NCI-H2029 treated with DMSO at 0.1 percent for 48 hours (cell line): ENCODE data around the gene FNIP2.
"Not testable (repeated sequence)": the region's sequence is repeated elsewhere in the genome, so short reads cannot be mapped to it uniquely, and the experiment has no call there.

Experiments
- DNase-seq: peaks from one replicate; lab custom pipeline; 2025; lab: John Stamatoyannopoulos, UW

Gene FNIP2

DNA sequence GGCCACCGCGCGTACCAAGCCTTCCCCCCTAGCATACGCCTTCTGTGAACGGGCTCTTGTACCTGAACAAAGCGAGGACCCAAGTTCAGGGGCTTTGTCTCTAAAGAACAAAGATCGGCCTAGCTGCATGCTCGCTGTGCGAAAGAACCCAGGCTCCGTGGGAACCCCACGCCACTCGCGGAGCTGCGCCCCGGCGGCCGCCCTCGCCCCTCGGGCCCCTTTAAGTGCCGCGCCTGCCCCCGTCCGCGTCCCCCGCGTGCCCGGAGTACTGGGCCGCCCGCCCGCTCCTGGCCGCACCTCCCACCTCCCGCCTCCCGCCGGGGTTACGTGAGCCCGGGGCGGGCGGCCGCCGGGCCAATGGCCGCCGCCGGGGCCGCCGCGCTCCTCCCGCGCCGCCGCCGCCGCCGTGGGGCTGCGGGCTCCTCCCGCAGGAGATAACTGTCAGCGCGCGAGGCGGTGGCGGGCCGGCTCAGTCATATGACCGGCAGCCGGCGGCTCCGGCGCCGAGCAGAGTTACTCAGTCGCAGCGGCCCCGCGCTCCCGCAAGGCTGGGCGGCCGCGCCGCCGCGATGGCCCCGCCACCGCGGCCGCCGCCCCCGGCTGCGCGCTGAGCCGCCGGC is at the start of gene FNIP2:
Gene FNIP2 (plus strand): TSS at position 472 of the 620 bp plus-strand sequence. CDS start 187 bp downstream, outside the sequence.
- peak; percentile 37 for DNase-seq

DNA sequence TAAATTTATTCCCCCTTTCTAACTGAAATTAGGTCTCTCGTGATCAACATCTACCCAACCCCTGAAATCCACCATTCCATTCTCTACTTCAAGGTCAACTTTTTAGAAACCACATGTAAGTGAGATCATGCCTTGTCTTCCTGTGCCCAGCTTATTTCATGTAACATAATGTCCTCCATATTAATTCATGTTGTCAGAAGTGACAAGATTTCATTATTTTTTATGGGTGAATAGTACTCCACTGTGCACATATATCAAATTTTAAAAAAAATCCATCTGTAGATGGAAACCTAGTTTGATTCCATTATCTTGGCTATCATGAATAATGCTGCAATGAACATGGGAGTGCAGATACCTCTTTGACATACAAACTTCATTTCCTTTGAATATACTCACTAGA is 47.1 kb upstream of the FNIP2 start:
- no peak for DNase-seq

DNA sequence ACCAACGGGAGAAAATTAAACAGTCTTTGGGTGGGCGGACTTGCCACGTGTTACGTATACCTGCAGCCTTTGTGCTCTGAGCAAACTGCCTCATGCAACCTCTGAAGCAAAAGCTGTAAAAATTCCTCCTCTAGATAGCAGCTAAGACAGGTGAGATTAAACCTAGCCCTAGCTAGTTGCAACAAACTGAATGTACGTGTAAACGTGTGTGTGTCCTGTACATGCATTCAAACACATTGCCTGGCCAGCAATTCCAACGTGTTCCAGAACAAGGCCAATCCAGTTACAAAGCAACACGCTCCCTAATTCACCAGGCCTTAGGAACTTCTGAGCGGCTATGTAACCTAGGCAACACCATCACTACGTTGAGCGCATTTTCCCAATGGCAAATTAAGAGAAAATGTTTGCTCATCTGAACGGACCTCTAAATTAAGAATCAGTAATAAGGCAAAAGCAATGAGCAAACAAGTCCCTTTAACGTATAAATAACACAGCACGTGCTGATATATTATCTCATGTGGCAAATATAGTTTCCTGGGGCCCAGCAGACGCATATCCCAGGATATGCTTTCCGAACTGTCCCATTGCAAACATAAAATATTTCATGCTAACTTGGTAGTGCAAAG is 46.4 kb upstream of the FNIP2 start:
- no peak for DNase-seq

DNA sequence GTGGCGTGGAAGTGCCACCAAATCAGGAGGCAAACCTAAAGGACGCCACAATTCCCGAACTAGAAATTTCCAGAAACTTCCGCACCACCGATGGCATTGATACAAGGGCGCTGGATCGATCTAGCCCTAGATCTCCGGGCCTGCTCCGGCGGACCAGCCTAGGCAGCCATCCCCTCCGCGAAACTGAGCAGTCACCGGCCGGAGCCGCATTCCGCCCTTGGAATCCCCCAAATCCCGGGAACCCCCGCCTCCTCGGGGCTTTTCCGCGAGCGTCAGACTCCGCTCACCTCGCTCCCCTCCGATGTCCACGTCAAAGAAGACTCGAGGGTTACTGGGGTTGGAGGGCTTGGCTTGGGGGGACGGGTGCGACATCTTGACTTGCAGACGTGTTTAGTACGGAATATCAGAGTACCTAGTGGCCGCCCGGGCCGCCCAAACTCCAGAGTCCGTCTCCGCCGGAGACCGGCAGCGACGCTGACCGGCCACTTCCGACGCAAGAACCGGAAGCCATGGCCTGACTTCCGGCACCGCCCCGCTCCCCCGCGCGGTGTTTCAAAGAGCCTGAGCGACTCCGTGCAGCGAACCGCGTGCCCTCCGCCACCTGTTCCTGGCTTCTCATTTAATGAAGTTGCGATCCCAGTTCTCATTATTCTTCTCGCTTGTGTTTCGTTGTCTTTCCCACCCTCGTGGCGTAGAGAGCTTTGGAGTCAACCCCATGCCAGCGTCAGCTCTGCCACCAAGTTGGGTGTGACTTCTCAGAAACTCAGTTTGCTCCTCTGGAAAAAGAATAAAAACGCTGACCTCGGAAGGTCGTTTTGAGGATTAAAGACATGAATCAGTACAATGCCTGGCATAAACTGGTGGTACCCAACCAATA is 45.7 kb upstream of the FNIP2 start, which contains the start of gene PPID:
Gene PPID (minus strand): TSS at position 480 of the 877 bp plus-strand sequence. CDS start 108 bp downstream, at position 372.
- DNase-seq, result peak; percentile 35

DNA sequence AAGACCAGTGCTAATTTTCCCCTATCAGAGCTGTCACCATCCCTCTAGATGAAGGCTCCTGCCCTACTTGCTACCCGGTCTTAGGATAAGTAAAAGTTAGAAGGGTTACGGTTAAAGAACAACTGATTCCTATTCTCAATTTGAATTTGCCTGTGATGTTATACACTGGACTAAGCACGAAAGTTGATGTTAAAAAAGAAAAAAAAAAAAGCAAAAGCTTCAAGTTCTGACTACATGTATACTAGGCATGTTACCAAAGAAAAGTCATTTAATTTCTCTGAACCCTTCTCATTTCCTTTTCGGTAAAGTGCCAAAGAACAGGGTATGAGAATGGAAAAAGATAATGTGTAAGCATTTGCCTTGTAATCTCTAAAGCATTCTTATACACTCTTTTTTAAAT is 44.2 kb upstream of the FNIP2 start:
- DNase-seq, result no peak

DNA sequence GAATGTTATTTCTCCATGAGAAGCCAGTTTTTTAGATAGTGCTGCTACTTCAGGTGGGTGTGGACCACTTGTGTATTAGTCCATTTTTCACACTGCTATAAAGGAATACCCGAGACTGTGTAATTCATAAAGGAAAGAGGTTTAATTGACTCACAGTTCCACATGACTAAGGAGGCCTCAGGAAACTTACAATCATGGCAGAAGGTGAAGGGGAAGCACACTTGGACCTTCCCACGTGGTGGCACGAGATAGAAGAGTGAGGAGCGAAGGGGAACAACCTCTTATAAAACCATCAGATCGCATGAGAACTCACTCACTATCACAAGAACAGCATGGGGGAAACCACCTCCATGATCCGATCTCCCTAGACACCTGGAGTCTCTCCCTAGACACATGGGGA is 42.2 kb upstream of the FNIP2 start:
- no peak for DNase-seq

DNA sequence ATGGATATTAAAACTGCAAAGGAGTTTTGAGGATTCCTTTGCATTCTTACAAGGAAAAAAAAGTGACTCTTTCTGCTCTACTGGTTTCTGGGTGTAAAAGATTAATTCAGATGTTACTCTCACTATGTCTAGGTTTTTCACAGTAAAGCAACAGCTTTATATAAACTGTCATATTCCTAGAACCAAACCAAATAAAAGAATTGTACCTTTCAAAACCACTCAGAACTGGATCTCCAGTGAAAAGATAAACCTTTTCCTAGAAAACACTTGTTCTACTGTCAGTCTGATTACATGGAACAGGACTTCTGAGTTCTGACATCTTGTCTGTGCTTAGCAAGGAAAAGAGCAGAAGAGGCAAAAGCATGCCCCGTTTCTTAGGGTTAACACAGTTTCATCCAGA is 40.6 kb upstream of the FNIP2 start:
- DNase-seq, result no peak

DNA sequence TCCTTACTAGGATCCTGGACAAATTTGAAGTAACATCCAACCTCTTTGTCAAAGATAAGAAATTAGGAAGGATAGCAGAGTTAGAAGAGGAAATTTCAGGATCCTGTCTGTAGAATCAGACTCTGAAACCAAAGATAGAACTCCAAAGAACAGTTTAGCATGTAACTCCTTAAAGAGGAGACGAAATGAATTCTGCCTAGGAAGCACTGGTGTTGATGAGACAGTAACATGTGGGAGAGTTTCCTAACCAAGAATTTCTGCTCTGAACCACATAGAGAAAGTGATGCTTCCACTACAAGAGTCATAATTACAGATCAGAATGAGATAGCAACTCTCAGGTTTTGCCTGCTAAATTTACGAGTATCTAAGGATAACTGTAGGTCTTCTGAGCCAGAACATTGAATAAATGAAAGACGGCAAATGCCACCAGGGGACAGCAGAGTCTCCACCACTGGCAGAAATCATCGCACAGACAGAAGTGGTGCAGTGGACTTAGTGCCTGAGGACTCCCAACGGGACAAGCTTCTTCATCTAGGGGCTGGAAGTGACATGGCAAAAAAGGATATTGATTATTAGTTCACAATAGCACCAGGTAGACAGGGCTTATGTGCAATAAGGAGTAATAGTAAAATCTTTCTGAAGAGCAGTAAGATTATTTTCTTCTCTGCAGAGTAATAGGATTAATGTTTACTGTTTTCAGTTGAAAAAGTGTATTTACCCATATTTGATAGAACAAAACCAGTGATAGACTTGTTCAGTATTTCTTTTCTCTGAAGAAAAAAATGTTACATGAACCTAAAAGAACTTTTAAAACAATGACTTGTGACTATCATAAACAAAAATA is 38.9 kb upstream of the FNIP2 start:
- peak; percentile 6 for DNase-seq

DNA sequence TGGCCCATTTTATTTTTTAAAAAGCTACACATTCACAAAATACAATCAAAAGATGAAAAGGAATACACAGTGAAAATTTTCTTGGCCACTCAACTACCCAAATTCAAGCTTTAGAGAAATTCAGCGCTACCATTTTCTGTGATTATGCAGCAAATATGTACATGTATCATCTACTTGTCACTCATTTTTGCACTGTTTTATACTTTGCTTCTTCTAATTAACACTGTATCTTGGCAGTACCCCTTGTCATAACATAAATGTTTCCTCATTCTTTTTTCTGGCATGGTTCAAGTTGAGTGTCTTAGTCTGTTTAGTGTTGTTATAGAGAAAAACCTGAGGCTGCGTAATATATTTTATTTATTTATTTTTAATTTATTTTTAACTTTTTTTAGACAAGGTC is 30.0 kb upstream of the FNIP2 start:
- DNase-seq, result no peak

DNA sequence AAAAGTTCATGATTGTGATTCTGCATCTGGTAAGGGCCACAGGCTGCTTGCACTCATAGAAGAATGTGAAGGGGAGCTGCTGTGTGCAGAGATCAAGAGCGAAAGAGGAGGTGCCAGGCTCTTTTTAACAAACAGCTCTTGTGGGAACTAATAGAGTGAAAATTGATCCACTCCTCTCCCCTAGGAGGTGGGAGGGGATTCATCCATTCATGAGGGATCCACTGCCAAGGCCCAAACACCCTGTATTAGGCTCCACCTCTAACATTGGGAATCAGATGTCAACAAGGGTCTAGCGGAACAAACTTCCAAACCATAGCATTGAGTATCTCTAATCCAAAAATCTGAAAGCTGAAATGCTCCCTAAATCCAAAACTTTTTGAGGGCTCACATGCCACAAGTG is 29.2 kb upstream of the FNIP2 start:
- no peak for DNase-seq

DNA sequence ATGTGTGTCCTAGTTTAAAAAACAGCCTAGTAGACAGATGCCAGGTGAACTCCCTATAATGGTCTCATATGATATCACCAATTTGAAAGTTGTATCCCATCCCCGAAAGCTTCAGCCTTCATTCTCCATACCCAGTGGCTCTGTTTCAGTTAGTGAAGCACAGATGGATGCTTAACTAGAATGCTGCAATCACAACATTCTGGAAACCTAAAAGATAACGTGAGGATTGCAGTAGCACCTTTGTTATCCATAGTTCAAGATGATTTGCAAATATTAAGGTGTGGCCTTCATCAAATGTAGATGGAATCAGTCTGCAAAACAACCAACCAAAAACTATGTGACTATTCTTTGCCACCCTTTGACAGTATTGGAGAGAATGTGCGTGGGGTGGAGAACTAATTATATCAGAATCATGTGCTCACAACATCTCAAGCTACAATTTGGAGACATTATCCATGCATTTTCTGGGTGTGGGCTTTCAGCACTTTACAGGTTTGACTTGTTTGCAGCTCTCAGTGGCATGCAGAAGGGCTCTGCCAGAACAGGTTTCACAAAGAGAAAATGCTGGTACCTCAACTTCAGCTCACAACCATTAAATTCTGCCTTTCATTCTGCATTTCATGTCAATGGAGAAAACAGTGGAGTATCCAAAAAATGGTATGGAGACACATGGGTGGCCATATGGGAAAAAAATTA is 27.4 kb upstream of the FNIP2 start:
- DNase-seq, result no peak

DNA sequence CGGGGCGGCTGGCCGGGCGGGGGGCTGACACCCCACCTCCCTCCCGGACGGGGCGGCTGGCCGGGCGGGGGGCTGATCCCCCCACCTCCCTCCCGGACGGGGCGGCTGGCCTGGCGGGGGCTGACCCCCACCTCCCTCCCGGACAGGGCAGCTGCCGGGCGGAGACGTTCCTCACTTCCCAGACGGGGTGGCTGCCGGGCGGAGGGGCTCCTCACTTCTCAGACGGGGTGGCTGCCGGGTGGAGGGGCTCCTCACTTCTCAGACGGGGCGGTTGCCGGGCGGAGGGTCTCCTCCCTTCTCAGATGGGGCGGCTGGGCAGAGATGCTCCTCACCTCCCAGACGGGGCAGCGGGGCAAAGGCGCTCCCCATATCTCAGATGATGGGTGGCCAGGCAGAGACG is 22.3 kb upstream of the FNIP2 start:
- not testable (repeated sequence) for DNase-seq

DNA sequence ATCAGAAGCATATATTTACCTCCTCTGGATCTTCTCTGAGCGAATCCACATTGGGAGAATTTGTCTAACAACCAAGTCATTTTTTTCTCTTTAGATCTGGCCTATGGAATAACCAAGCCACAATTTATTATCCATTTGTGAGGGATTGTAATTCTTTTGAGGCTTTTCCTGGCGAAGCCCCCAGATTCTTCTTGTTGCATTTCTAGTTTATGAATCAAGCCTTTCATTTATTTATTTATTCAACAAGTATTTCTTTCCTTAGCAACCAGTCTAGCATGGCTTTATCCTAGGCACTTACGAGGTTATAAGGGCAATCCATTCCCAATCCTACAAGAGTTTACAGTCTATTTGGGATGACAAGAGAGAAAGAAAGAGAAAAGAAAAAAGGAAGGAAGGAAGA is 18.4 kb upstream of the FNIP2 start:
- no peak for DNase-seq

DNA sequence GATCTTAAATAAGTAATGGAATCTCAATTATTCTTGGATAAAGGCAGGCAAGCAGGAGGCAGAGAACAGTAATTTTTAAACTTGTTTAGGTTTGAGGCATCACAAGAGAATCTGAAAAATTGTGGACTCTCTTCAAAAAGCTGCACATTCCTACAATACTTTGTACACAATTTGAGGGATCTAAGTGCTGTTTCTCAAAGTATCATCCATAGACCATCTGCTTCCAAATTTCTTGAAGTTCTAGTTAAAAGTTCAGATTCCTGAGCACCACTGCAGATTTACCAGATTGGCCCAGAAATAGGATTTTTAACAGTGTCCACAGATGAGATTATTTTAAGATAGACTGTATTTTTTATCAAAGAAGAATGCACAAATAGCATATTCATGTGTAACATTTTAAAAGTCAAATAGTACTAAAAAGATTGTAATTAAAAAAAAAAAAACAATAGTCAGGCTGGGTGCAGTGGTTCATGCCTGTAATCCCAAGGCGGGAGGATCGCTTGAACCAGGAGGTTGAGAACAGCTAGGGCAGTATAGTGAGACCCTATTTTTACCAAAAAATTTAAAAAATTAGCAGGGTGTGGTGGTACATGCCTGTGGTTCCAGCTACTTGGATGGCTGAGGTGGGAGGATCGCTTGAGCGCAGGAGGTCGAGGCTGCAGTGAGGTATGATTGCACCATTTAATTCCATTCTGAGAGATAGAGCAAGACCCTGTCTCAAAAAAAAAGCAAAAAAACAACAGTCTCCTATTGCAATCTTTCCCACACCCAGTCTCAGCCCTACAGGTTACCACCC is 14.2 kb upstream of the FNIP2 start:
- no peak for DNase-seq

DNA sequence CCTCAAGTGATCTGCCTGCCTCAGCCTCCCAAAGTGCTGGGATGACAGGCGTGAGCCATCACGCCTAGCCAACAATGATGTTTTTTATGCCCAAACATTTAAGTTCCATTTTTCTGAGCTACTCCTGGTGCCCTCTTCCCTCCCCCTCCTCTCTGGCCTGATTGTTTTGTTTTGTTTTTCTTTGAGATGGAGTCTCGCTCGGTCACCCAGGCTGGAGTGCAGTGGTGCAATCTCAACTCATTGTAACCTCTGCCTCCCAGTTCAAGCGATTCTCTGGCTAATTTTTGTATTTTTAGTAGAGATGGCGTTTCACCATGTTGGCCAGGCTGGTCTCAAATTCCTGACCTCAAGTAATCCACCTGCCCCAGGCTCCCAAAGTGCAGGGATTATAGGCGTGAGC is 13.0 kb upstream of the FNIP2 start:
- not testable (repeated sequence) for DNase-seq

DNA sequence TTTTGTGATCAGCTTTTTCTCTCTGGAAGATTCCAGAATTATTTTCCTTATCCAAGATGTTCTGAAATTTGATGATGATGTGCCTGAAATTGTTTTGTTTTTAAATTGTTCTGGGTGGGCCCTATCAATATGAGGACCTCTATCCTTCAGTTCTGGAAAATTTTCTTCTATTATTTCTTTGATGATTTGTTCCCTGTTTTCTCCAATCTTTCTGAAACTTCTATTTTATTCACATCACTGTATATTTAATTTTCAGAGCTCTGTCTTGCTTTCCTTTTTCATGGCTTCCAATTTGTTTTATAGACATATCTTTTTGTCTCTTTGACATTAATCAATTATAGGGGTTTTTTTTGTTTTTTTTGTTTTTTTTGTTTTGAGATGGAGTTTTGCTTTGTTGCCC is 12.2 kb upstream of the FNIP2 start:
- DNase-seq, result no peak

DNA sequence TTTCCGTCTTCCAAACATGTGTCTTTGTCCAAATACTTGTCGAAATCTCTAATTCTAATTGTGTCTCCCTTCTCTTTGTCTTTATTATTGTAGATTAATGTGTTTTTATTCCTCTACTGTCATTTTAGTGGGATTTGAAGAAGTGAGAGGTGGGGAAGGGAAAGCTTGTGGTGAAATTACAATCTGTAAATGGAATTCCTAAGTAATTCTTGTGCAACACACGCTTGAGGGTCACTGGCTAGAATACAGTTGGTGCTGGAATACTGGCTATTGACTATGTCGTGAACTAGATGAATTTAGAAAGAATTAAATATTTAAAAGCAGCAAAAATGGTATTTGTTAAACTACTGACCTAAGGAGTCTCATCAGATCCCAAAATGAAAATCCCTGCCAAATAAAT is 10.7 kb upstream of the FNIP2 start:
- no peak for DNase-seq

DNA sequence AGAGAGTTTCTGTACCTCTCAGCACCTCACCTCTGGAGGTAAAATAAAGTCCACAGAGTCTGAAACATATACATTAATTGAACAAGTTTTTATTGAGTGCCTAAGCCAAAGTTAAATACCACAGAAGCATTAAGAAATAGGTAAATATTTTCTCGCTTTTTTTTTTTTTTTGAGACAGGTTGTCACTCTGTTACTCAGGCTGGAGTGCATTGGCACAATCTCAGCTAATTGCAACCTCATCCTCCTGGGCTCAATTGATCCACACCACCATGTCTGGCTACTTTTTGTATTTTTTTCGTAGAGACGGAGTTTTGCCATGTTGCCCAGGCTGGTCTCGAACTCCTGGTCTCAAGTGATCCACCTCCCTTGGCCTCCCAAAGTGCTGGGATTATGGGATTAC is 10.1 kb upstream of the FNIP2 start:
- DNase-seq, result no peak

DNA sequence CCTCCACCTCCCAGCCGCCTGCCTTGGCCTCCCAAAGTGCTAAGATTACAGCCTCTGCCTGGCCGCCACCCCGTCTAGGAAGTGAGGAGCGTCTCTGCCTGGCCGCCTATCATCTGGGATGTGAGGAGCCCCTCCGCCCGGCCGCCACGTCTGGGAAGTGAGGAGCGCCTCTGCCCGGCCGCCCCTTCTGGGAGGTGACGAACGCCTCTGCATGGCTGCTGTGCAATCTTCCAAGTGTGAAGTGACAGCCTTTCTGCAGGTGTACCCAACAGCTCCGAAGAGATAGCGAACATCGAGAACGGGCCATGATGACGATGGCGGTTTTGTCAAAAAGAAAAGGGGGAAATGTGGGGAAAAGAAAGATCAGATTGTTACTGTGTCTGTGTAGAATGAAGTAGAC is 9.3 kb upstream of the FNIP2 start:
- not testable (repeated sequence) for DNase-seq

DNA sequence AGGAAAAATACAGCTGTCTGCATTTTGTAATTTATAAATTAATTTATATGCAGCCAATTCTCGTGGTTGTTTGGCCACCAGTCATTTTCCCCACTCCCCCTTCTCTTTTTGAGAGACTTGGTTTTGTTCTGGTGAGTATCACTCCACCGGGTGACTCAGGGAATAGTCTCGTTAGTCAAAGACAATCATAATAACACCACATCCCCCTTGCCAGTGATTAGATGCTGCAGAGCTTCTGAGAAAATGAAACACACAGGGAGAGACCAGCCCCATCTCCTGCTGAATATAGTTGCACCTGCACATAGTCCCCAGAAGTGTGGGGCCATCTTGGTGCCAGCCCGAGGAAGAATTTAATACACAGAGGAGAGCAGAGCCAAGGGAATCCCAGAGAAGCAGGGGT is 8.0 kb upstream of the FNIP2 start:
- no peak for DNase-seq

DNA sequence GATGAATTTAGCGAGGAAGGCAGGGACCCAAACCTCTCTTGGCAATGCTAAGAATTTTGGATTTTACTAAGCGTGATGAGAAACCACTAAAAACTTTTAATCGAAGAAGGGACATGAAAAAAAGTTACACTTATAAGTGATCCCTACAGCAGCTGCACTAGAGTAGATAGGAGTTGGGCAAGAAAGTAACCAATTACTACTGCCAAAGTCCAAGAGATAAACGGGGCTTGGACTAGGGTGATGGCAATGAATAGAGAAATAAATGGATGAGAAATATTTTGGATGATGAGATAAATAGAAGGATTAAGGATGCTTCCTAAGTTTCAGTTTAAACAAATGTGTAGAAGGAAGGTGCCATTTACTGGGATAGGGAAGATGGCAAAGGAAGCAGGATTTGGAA is 6.3 kb upstream of the FNIP2 start:
- DNase-seq, result no peak
